WERI-Rb-1 (cell line): ENCODE data around the gene NFIA.

Experiments used
- DNase-seq: peaks from one replicate; pipeline ENCODE4 v3.0.0-alpha.2; 2020
- H3K27ac ChIP-seq: fragments of 250-450 bp; sonication (Bioruptor Pico); 2 replicates; pipeline ENCODE4 v1.5.1; 2020; ENCODE audit warnings: mild to moderate bottlenecking, moderate library complexity
- H3K27me3 ChIP-seq: fragments of 250-450 bp; sonication (Bioruptor Pico); 2 replicates; pipeline ENCODE4 v1.5.1; 2021; ENCODE audit warnings: mild to moderate bottlenecking, low read depth, moderate library complexity; ENCODE audit not compliant: insufficient read depth, severe bottlenecking
- H3K36me3 ChIP-seq: fragments of 250-450 bp; sonication (Bioruptor Pico); 2 replicates; pipeline ENCODE4 v1.5.1; 2020; ENCODE audit warnings: mild to moderate bottlenecking, moderate library complexity
- H3K4me3 ChIP-seq: 2 replicates; pipeline ENCODE4 v1.5.1; 2011; ENCODE audit warnings: low read depth, mild to moderate bottlenecking, control low read depth, low read length
- H3K9me3 ChIP-seq: fragments of 250-450 bp; sonication (Bioruptor Pico); 2 replicates; pipeline ENCODE4 v1.5.1; 2021; ENCODE audit warnings: mild to moderate bottlenecking, moderate library complexity; ENCODE audit not compliant: severe bottlenecking
- CTCF ChIP-seq: IDR thresholded peaks from 2 replicates; pipeline ENCODE4 v1.5.1; 2011; ENCODE audit warnings: low read depth, mild to moderate bottlenecking, control low read depth, inconsistent platforms, low read length

The NFIA gene

DNA sequence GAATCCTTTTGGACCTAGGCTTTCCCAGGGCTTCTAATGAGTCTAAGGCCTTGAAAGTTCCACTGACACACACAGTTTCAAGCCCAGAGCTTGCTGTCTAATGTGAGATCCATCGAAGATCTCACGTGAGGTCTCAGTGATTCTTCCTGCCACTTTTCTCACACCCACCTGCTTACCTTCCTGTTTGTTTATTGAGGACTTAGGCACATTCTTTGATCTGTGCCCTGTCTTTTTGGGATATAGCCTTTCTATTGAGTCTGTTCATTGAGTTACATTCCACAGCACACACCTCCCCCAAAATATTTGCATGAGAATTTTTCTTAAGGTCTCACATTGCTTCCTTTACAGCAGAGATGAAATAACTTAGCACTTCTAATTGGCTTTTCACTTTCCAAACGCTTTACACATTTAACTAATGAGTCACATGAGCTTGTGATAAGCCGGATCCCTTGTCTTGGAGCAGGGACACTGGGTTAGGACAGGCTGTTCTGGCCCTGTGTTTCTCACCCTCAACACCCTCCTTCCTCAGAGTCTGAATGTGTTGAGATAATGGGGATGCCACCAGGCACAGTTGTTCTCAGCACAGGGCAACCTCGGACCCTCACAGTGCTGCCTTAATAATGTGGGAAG is 354.2 kb downstream of the NFIA start:
- DNase-seq, result no peak
- H3K4me3 ChIP-seq, result no peak overlapping the region
- no peak overlapping the region for H3K27ac ChIP-seq
- H3K27me3 ChIP-seq, result no peaks in the 10 kb centered on the region
- TF ChIP-seq CTCF, result no peak
- H3K9me3 ChIP-seq, result no peaks in the 10 kb centered on the region
- H3K36me3 ChIP-seq, result no peaks in the 10 kb centered on the region

DNA sequence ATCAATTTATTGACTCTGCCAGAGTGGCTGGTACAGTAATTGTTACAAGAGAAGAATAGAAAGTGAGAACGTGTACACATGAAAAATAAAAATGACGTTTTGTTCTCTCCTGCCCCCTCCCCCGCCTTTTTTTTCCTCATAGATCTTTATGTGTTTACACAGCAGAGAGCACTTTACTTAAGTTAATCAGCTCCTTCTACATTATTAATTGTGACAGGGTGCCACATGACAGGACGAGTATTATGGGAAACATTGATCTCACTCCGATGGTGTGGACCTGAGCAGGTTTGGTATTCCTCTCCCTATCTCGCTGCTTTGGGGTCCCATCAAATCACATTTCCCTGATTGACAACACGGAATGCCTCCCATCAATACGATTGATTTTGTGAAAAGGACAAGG is 356.9 kb downstream of the NFIA start:
- H3K36me3 ChIP-seq, result no peaks in the 10 kb centered on the region
- no peak for DNase-seq

DNA sequence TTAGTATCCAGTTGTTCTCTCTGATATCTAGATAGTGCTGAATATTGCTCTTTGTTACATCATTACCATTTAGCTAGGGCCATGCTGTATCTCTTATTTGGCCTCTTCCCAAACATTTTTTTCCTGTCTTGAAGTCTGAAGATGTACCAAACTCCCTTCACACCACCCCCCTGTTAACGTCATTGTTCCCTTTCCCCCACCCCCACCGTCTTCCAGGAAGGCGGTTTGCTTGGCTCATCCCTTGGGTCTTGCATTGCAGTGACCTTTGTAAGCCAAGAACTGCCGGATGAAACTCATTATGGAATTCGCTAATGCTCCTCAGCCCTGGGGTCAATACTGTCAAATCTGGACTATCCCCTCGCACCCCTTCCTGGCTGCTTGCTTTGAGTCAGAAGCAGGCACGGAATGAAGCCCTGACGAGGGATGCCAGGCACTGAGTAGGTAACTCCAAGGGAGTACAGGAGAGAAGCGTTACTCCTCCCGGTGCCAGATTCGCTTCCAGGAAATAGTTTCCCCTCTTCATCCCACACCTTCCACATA is 359.4 kb downstream of the NFIA start:
- no peak for DNase-seq
- Histone ChIP-seq H3K9me3 (no peaks in the 10 kb centered on the region), H3K4me3 (no peak overlapping the region), H3K36me3 (no peaks in the 10 kb centered on the region), H3K27ac (no peak overlapping the region), H3K27me3 (no peaks in the 10 kb centered on the region)
- TF ChIP-seq CTCF, result no peak

More for the DNA sequence above, 356.9 kb downstream of the NFIA start:
- TF ChIP-seq CTCF, result no peak
- Histone ChIP-seq H3K4me3 (no peak overlapping the region), H3K9me3 (no peaks in the 10 kb centered on the region), H3K27me3 (no peaks in the 10 kb centered on the region), H3K27ac (no peak overlapping the region)

GRCh38 chr1:61442544-61442943 is 360.2 kb downstream of the NFIA start:
- Histone ChIP-seq H3K27ac (no peak overlapping the region), H3K36me3 (no peaks in the 10 kb centered on the region), H3K9me3 (no peaks in the 10 kb centered on the region), H3K27me3 (no peaks in the 10 kb centered on the region), H3K4me3 (no peak overlapping the region)
- DNase-seq, result no peak
- TF ChIP-seq CTCF, result no peak

DNA sequence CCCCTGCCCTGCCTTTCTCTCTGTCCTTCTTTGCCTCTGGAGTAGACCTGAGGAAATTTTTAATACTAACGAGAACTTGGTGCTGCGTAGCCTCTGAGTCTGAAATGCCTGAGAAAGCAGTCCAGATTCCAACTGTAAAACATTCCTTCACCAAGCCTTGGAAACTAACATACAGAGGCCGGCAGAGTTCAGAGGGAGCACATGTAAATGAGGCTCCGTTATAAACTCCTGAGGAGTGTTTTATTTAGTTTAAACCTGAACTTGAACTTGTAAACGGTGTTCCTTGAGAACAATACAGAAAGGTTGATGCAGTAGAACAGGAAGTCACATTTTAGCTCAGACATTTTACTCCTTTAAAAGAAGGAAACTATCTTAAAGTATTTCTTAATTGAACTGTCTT is 361.9 kb downstream of the NFIA start:
- DNase-seq, result no peak
- H3K9me3 ChIP-seq, result no peaks in the 10 kb centered on the region
- H3K36me3 ChIP-seq, result no peaks in the 10 kb centered on the region
- no peaks in the 10 kb centered on the region for H3K27me3 ChIP-seq
- TF ChIP-seq CTCF, result no peak
- H3K27ac ChIP-seq, result no peak overlapping the region
- H3K4me3 ChIP-seq, result no peak overlapping the region
